A549 treated with ZK216348 at 1 μM for 4 hours (cell line): ENCODE results near the gene ANKRD18B. TPM values are rescaled to one million over a fixed set of nuclear protein-coding genes. Genes with fewer than 3 reads are reported as not detected.

Experiments
- total RNA-seq: library from RNA; stranded (reverse); fragments of 200-300 nt; extraction: Qiagen RNA extraction; gene quantifications from 5 replicates; pipeline ENCODE4 v1.2.3, GENCODE V29; 2022; ENCODE audit warnings: low read depth

Gene ANKRD18B
- 3.1 to 9.0 TPM (median 8.5 TPM) in 5 replicates for total RNA-seq

GRCh38 chr9:33523397-33524305 lies at the start of gene ANKRD18B:
Gene ANKRD18B (plus strand): TSS chr9:33524251. CDS start chr9:33524490, 239 bp downstream.

Other genes with a start within 250 kb of the ANKRD18B start
- gene NFX1, start 233.7 kb upstream of the ANKRD18B start, total RNA-seq = 28.5 to 33.2 TPM (median 30.4 TPM) in 5 replicates
- gene AQP7, start 121.7 kb upstream of the ANKRD18B start, total RNA-seq = 0.36 to 0.95 TPM (median 0.47 TPM) in 5 replicates
- gene AQP3, start 76.7 kb upstream of the ANKRD18B start, total RNA-seq = 11.1 to 21.4 TPM (median 20.2 TPM) in 5 replicates
- 51.0 to 69.0 TPM (median 65.3 TPM) in 5 replicates for gene NOL6, start 50.3 kb upstream of the ANKRD18B start, total RNA-seq